HL-60 (cell line): ENCODE results near the gene ZNF439.
"Not testable (repeated sequence)": the region's sequence is repeated elsewhere in the genome, so short reads cannot be mapped to it uniquely, and the experiment has no call there.

Experiments used
- DNase-seq, 2 experiments: peaks; one replicate each; pipeline ENCODE4 v3.0.0-alpha.2; 2010 to 2020; ENCODE audit warnings: low read depth in 1 of 2, low spot score in 1 of 2
- H3K27ac ChIP-seq: fragments of 250-450 bp; sonication (Bioruptor Pico); replicated peaks from 2 replicates; pipeline ENCODE4 v1.5.1; 2020; ENCODE audit warnings: mild to moderate bottlenecking, moderate library complexity
- H3K27me3 ChIP-seq: fragments of 250-450 bp; sonication (Bioruptor Pico); 2 replicates; pipeline ENCODE4 v1.5.1; 2021; ENCODE audit warnings: mild to moderate bottlenecking, moderate library complexity; ENCODE audit not compliant: insufficient read depth, poor library complexity, severe bottlenecking
- H3K4me3 ChIP-seq: replicated peaks from 2 replicates; pipeline ENCODE4 v1.5.1; 2011; ENCODE audit warnings: mild to moderate bottlenecking, control low read depth, low read length; ENCODE audit not compliant: insufficient read depth
- CTCF ChIP-seq: IDR thresholded peaks from one replicate; pipeline ENCODE4 v1.5.1; 2011; ENCODE audit warnings: low read length, control low read depth, inconsistent platforms; ENCODE audit not compliant: insufficient read depth
- GABPA ChIP-seq: IDR thresholded peaks from 2 replicates; pipeline ENCODE4 v1.6.1; 2012; ENCODE audit warnings: low read depth
- POLR2AphosphoS5 ChIP-seq: IDR thresholded peaks from 2 replicates; pipeline ENCODE4 v1.6.1; 2012; ENCODE audit warnings: low read depth
- REST ChIP-seq: IDR thresholded peaks from 2 replicates; pipeline ENCODE4 v1.6.1; 2012; ENCODE audit warnings: low read depth; ENCODE audit not compliant: insufficient replicate concordance
- SPI1 ChIP-seq: IDR thresholded peaks from 2 replicates; pipeline ENCODE4 v1.6.1; 2012; ENCODE audit warnings: low read depth, mild to moderate bottlenecking, borderline replicate concordance

ZNF439 gene

GRCh38 chr19:11887611-11888531 is 39.3 kb downstream of the ZNF439 start, which contains the start of gene ZNF69:
ZNF69 (plus strand) TSS chr19:11887782; CDS start chr19:11887924, 142 bp downstream.
- H3K27me3 ChIP-seq, result no peaks in the 10 kb centered on the region
- no peak for DNase-seq
- no peak within 1 kb of the TSS for H3K4me3 ChIP-seq
- TF ChIP-seq CTCF (no peak), GABPA (no peak), SPI1 (no peak), REST (no peak), POLR2AphosphoS5 (no peak)
- H3K27ac ChIP-seq, result no peak within 1 kb of the TSS

- H3K4me3 ChIP-seq, H3K27ac ChIP-seq, DNase-seq: not testable (repeated sequence)
These were observed 41.4 kb downstream of the ZNF439 start for GRCh38 chr19:11889901-11890300.

GRCh38 chr19:11890634-11891033 is 42.1 kb downstream of the ZNF439 start:
- no peak for TF ChIP-seq GABPA
- no peak overlapping the region for H3K27ac ChIP-seq

More at GRCh38 chr19:11889901-11890300, 41.4 kb downstream of the ZNF439 start:
- not testable (repeated sequence) for H3K27me3 ChIP-seq

GRCh38 chr19:11894851-11895250 is 46.3 kb downstream of the ZNF439 start:
- no peak for DNase-seq
- TF ChIP-seq CTCF (no peak), SPI1 (no peak), GABPA (no peak), POLR2AphosphoS5 (no peak), REST (no peak)
- Histone ChIP-seq H3K27ac (no peak overlapping the region), H3K27me3 (no peaks in the 10 kb centered on the region), H3K4me3 (no peak overlapping the region)

More at GRCh38 chr19:11890634-11891033, 42.1 kb downstream of the ZNF439 start:
- no peaks in the 10 kb centered on the region for H3K27me3 ChIP-seq
- no peak for DNase-seq
- no peak overlapping the region for H3K4me3 ChIP-seq

GRCh38 chr19:11902228-11902627 is 53.7 kb downstream of the ZNF439 start:
- H3K4me3 ChIP-seq, result no peak overlapping the region
- H3K27ac ChIP-seq, result no peak overlapping the region
- H3K27me3 ChIP-seq, result no peaks in the 10 kb centered on the region
- DNase-seq, result no peak
- TF ChIP-seq SPI1 (no peak), CTCF (no peak), REST (no peak), POLR2AphosphoS5 (no peak), GABPA (no peak)
